Memory B cell (primary cell): ENCODE results near the gene SIGLEC10.
"Not testable (repeated sequence)": the region's sequence is repeated elsewhere in the genome, so short reads cannot be mapped to it uniquely, and the experiment has no call there.

Experiments
- ATAC-seq: fragments of 150-1000 bp; cut with Tn5 transposase; 2 replicates; pipeline ENCODE4 v1.10.0; 2021; ENCODE audit warnings: low read depth, mild to moderate bottlenecking, moderate library complexity
- DNase-seq, 2 donors: peaks; one replicate each; pipeline ENCODE4 v3.0.0; 2022; ENCODE audit warnings: low spot score in 2 of 2
- H3K27ac Mint-ChIP-seq: one replicate; pipeline ENCODE4 v1.8.0; 2022; ENCODE audit warnings: mild to moderate bottlenecking, moderate library complexity, mixed read lengths
- H3K27me3 Mint-ChIP-seq: one replicate; pipeline ENCODE4 v1.8.0; 2022; ENCODE audit warnings: mixed read lengths
- H3K36me3 Mint-ChIP-seq: one replicate; pipeline ENCODE4 v1.8.0; 2022; ENCODE audit warnings: mild to moderate bottlenecking, mixed read lengths
- H3K4me1 Mint-ChIP-seq: one replicate; pipeline ENCODE4 v1.8.0; 2022; ENCODE audit warnings: mixed read lengths
- H3K4me3 Mint-ChIP-seq: one replicate; pipeline ENCODE4 v1.8.0; 2022; ENCODE audit warnings: mild to moderate bottlenecking, moderate library complexity, mixed read lengths
- H3K9me3 Mint-ChIP-seq: one replicate; pipeline ENCODE4 v1.8.0; 2022; ENCODE audit warnings: mixed read lengths

Gene SIGLEC10

DNA sequence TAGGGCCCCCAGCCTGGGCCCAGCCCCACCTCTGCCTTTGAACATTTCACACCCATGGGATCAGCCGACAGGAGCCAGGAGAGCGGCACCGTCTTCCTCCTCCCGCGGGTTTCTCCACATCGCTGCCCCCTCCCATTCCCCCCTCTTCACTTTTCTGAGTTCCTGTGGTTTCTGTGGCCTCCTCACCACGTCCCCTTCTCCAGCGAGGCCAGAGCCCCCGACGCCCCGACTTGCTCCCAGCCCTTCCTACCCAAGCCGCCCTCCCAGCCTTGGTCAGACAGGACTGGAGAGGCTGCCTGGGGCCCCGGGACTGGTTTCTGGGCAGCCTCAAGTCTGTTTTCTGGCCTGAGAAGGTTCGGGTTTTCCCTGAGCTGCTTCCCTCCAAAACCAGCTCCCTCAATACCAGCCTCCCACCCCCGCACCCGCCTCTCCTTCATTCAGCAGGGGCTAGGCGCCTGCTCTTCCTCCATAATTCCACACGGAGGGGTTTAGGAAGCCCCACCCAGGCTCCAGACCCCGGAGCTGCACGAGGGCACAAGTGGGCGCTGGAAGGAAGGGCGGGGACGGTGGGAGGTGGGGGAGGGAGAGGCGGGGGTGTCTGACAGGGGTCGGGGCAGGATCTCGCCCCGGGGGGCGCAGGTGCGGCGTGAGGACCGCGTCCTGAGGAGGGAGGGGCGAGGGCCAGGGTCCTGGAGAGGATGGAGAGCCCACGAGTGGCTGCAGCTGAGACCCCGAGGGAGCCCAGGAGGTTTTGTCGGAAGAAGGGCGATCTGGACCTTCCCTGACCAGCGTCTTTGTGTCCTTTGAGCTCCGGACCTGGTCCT, 4.0 kb upstream of the SIGLEC10 start:
- peaks cover 15% of the 10 kb centered on the region for H3K4me1 Mint-ChIP-seq
- H3K27ac Mint-ChIP-seq = no peak overlapping the region
- peak overlapping the region; percentile 8 for H3K4me3 Mint-ChIP-seq
- no peaks in the 10 kb centered on the region for H3K9me3 Mint-ChIP-seq
- no peak for DNase-seq
- ATAC-seq = no peak
- no peaks in the 10 kb centered on the region for H3K27me3 Mint-ChIP-seq
- no peaks in the 10 kb centered on the region for H3K36me3 Mint-ChIP-seq

DNA sequence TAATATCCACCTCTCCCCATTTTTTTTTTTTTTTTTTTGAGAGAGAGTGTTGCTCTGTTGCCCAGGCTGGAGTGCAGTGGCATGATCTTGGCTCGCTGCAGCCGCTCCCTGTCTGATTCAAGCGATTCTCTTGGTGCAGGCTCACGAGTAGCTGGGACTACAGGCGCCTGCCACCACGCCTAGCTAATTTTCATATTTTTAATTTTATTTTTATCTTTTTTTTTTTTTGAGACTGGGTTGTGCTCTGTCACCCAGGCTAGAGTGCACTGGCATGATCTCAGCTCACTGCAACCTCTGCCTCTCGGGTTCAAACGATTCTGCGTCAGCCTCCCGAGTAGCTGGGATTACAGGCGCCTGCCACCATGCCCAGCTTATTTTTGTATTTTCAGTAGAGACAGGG, 3.1 kb upstream of the SIGLEC10 start:
- not testable (repeated sequence) for H3K36me3 Mint-ChIP-seq, ATAC-seq, H3K27ac Mint-ChIP-seq, H3K4me3 Mint-ChIP-seq, H3K27me3 Mint-ChIP-seq, DNase-seq, H3K9me3 Mint-ChIP-seq
- H3K4me1 Mint-ChIP-seq = peaks cover 16% of the 10 kb centered on the region

DNA sequence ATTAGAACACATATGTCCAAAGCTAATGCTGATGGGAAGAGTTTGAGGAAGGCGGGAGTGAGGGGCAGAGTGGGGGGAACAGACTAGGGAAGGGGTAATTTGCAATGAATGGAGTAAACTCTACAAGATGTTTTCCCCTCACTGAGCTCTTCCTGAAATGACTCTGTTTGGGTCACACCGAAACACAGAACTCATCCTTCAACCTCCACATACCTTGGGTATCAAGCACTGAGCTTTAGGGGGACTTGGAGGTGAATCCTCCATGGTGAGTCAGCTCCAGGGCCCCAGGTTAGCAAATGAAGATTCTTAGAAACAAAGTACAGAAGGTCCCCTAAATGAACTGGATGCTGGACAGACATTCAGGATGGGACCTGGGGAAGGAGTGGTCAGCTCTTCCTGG, 1.3 kb upstream of the SIGLEC10 start:
- Mint-ChIP-seq H3K4me1 (peaks cover 21% of the 10 kb centered on the region), H3K4me3 (no peak overlapping the region), H3K36me3 (peaks cover 10% of the 10 kb centered on the region), H3K9me3 (no peaks in the 10 kb centered on the region), H3K27me3 (no peaks in the 10 kb centered on the region), H3K27ac (peak overlapping the region; percentile 65)
- DNase-seq (no peak), ATAC-seq (no peak)

DNA sequence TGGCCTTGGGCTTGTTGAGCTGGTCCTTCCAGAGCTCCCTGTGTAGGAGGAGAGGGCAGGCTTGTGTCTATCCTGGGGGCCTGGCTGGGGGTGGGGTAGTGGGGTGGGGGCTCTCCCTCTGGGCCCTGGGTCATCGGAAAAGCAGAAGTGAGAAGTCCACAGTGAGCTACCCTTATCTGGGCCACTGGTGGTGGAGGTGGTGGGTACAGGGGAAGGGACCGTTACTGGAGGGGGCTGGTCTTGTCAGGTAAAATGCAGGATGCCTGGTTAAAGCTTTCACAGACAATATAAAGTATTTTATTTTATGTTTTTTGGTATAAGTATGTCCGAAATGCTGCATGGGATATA, 342 bp upstream of the SIGLEC10 start:
- DNase-seq (no peak), ATAC-seq (peak; percentile 60)
- Mint-ChIP-seq H3K27me3 (no peaks in the 10 kb centered on the region), H3K27ac (peak overlapping the region; percentile 91), H3K4me3 (peak overlapping the region; percentile 95), H3K36me3 (peaks cover 15% of the 10 kb centered on the region), H3K9me3 (no peaks in the 10 kb centered on the region), H3K4me1 (peaks cover 21% of the 10 kb centered on the region)

DNA sequence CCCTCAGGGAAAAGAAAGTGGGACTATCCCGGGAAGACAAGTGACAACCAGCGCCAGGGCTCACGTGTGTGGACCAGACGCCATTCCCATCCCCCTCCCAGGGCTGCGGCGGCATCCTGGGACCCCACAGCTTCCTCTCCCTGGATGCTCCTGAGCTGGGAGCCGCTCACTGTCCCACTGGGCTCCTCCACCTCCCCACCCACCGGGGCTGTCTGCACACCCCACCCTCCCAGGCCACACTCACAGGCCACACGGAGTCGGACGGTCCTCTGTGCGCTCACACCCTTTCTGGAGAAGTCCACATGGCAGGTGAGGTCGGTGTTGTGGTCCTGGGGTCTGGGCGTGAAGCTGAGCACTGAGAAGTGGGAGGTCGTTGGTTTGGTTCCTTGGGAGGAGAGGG, 1.0 kb downstream of the SIGLEC10 start:
- H3K27me3 Mint-ChIP-seq, H3K9me3 Mint-ChIP-seq, DNase-seq, ATAC-seq: not testable (repeated sequence)
- peak overlapping the region; percentile 74 for H3K27ac Mint-ChIP-seq
- H3K4me1 Mint-ChIP-seq = peaks cover 22% of the 10 kb centered on the region
- H3K4me3 Mint-ChIP-seq = peak overlapping the region; percentile 95
- peaks cover 19% of the 10 kb centered on the region for H3K36me3 Mint-ChIP-seq

DNA sequence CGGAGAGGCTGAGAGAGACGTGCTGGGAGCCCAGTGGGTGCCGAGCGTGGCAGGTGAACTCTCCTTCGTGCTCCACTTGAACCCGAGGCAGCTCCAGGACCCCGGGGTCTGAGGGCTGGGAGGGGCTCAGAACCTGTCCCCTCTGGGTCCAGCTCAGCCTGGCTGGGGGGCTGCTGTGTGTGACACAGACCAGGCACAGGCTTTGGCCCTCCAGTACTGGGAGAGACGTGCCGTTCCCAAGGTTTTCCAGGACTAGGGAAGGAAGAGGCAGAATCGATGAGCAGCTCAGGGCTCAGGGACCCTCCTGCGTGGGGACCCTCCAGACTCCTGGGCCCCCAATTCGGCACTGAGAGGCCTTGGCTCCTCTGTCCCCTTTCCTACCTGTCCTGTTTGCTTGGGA, 2.3 kb downstream of the SIGLEC10 start:
- Mint-ChIP-seq H3K36me3 (peaks cover 24% of the 10 kb centered on the region), H3K4me1 (peaks cover 22% of the 10 kb centered on the region), H3K27ac (no peak overlapping the region), H3K9me3 (no peaks in the 10 kb centered on the region), H3K27me3 (no peaks in the 10 kb centered on the region), H3K4me3 (no peak overlapping the region)
- ATAC-seq = no peak
- DNase-seq = no peak

DNA sequence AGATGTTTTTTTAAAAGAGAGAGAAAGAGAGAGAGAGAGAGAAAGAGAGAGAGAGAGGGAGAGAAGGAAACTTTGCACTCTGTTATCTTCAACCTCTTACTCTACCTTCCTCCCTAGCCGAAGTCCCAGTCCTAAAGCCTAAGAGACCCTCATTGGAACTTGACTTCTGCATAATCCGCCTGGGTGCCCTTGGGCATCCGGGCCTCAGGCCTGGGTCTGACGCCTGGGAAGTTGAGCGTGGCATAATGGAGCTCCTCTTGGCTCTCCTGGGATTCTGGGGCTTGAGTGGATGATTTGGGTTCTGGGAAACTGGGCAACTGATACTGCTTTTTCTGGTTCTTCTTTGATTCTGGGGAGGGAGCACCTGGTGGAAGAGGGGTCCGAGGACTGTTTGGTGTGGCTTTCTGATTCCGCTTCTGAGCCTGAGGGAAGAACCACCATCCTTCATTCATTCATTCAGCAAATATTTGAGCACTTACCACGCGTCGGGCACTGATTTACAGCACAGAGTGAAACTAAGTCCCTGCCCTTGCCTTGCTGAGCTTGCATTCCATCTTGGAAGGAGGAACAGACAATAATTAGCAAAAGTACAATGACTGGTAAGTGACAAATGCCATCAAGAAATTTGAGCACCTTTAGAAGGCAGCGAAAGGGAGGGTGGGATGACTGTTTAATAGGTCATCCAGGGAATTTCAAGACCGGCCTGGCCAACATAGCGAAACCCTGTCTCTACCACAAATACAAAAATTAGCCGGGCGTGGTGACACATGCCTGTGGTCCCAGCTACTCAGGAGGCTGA, 6.3 kb downstream of the SIGLEC10 start:
- no peak for DNase-seq
- ATAC-seq = no peak
- H3K4me3 Mint-ChIP-seq = no peak overlapping the region
- no peaks in the 10 kb centered on the region for H3K27me3 Mint-ChIP-seq
- H3K27ac Mint-ChIP-seq = no peak overlapping the region
- no peaks in the 10 kb centered on the region for H3K9me3 Mint-ChIP-seq
- peaks cover 24% of the 10 kb centered on the region for H3K36me3 Mint-ChIP-seq
- H3K4me1 Mint-ChIP-seq = peaks cover 24% of the 10 kb centered on the region

DNA sequence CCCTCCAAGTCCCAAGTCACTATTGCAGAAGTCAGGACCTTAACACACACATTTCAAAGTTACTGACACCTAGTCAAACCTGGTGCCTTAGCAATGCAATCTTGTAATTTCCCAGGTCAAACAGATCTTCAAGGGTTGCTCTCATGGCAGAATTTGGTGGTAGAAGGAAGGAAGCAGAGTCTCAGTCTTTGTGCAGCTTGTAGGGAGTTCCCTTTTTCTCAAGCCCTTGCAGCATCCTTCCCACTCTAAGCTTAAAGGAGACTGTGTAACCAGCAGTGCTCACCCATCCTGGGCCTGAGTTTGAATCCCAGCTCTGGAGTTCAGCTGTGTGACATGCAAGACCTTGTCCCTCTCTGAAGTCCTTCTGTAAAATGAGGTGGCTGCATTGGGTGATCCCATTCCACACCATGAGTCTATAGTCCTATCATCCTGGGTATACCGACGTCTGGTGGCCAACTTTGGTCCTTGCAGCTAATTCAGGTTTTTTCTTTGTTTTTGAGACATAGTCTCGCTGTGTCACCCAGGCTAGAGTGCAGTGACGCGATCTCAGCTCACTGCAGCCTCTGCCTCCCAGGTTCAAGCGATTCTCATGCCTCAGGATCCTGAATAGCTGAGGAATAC, 9.8 kb downstream of the SIGLEC10 start:
- H3K27ac Mint-ChIP-seq = peak overlapping the region; percentile 16
- peak in 1 of 2 donors; percentile 42 for DNase-seq
- H3K36me3 Mint-ChIP-seq = peaks cover 9% of the 10 kb centered on the region
- H3K4me1 Mint-ChIP-seq = peaks cover 17% of the 10 kb centered on the region
- H3K27me3 Mint-ChIP-seq = no peaks in the 10 kb centered on the region
- peak; percentile 88 for ATAC-seq
- no peaks in the 10 kb centered on the region for H3K9me3 Mint-ChIP-seq
- no peak overlapping the region for H3K4me3 Mint-ChIP-seq

DNA sequence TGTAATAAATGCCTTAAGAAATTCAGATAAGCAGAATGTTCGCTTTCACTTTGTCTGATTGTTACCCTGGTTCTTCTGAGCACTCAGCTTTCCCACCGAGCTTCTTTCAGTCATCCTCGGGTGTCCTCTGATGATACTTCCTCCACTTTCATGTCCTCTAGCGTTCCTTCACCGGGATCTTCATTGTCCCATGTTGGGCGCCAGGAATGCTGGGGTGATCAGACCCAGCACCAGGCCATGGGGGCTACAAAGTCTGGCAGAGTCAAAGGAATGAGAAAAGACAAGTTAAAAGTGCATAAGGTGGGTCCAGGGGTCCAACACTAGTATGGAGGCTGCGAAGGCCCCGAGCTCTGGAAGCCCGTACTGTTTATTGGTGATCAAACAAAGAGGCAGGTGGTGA, 15.3 kb downstream of the SIGLEC10 start:
- Mint-ChIP-seq H3K27ac (no peak overlapping the region), H3K4me1 (peaks cover 3% of the 10 kb centered on the region), H3K4me3 (no peak overlapping the region), H3K9me3 (peaks cover 6% of the 10 kb centered on the region), H3K36me3 (peaks cover 4% of the 10 kb centered on the region), H3K27me3 (no peaks in the 10 kb centered on the region)
- DNase-seq = no peak
- ATAC-seq = no peak

DNA sequence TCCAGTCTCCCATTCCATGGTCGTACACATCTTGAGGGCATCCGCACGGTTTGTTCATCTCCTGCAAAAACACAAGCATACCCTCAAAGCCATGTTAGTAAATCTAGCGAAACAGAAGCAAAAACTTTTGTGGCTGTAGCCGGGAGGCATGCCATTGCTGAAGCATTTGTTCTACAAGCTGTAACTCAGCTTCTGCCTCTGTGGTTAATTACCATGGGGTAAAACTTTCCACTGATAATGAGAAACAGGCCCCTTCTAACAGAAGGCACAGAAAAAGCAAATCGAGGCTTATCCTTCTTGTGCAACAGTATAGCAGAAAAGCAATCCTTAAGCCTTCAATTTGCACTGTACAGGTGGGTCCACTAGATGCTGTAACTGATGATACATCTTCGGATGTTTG, 17.5 kb downstream of the SIGLEC10 start:
- not testable (repeated sequence) for H3K4me1 Mint-ChIP-seq, DNase-seq, H3K36me3 Mint-ChIP-seq, H3K9me3 Mint-ChIP-seq, H3K27ac Mint-ChIP-seq, ATAC-seq, H3K4me3 Mint-ChIP-seq, H3K27me3 Mint-ChIP-seq

DNA sequence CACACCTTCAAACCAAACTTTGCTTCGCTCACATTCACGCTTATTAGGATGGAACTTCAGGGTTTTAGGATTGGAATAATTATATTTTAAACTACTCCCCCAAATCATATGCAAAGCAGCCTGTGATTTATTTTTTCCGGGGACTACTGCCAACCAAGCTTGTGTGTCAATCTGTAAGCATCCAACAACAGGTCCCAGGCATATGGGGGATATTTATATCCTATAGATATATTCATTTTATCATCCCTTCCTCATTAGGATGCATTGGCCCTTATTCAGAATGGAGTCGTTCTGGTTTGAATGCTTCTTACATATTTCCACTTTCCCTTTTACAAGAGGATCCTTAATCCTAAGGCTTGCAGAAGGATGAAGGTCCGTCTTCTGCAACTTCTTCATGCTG, 18.2 kb downstream of the SIGLEC10 start:
- Mint-ChIP-seq H3K4me1 (peaks cover 8% of the 10 kb centered on the region), H3K9me3 (peaks cover 6% of the 10 kb centered on the region), H3K4me3 (no peak overlapping the region), H3K36me3 (peaks cover 4% of the 10 kb centered on the region), H3K27me3 (no peaks in the 10 kb centered on the region), H3K27ac (no peak overlapping the region)
- no peak for ATAC-seq
- DNase-seq = no peak

DNA sequence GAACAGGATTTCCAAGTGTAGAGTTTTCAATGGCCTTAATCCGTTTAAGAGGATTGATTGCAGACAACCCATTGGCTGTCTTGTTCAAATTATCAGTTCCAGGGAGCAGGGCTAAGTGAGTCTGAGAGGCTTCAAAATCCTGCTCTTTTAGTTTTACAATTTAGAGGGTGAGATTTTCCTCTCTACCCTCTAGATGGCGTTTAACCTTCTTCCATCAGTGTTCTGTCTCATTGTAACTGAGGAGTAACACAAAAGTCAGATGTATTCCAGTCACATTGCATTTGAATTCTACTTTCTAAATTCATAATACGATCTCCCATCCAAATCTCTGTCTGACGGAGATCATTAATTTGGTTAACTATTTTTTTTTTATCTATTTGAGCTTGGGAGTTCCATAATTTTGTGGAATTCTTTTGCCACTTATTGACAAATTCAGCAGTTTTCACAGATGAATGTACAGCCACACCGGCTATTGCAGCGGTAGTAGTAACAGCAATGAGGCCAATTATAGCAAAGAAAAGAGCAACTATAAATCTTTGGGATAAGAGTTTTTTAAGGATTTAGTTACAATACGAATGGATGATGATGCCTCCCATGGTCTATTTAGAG, 19.2 kb downstream of the SIGLEC10 start:
- Mint-ChIP-seq H3K27ac (no peak overlapping the region), H3K27me3 (no peaks in the 10 kb centered on the region), H3K4me3 (no peak overlapping the region), H3K9me3 (peaks cover 6% of the 10 kb centered on the region), H3K36me3 (peaks cover 4% of the 10 kb centered on the region), H3K4me1 (peaks cover 12% of the 10 kb centered on the region)
- DNase-seq (peak in 1 of 2 donors; percentile 38), ATAC-seq (no peak)

DNA sequence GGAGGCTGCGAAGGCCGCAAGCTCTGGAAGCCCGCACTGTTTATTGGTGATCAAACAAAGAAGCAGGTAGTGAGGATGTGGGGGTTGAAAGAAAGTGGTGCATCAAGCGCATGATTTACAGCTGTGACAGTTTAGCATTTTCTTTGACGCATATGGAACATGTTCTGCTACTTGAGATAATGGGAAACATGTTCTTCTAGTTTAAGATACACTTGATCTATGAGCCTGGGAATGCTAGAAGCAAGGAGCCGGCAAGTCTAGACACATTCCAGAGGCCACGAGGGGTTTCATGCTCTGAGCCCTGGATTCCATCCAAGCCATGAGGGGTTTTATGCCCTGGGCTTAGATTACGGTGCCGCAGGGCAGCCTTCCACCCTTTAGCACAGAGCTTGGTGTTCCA, 20.0 kb downstream of the SIGLEC10 start:
- not testable (repeated sequence) for ATAC-seq, H3K4me3 Mint-ChIP-seq, H3K9me3 Mint-ChIP-seq, H3K27me3 Mint-ChIP-seq, DNase-seq, H3K36me3 Mint-ChIP-seq, H3K27ac Mint-ChIP-seq
- peaks cover 12% of the 10 kb centered on the region for H3K4me1 Mint-ChIP-seq

DNA sequence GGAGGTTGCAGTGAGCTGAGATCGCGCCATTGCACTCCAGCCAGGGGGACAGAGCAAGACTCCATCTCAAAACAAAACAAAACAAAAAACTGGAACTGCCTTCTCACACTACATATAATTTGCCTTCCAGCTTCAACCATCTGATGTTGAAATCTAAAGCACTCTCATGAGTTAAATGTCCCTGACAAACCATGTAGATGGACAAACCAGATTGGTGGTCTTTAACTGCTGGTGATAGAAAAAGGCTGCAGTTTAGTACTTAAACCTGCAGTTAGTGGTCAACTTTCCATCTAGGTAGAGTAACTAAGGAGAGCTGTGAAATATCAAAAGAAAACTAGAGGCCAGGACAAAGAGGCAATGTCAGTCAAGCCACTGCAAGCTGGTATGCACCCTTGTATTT, 21.3 kb downstream of the SIGLEC10 start:
- Mint-ChIP-seq H3K4me3 (no peak overlapping the region), H3K27ac (no peak overlapping the region), H3K36me3 (no peaks in the 10 kb centered on the region), H3K4me1 (peaks cover 12% of the 10 kb centered on the region), H3K9me3 (no peaks in the 10 kb centered on the region), H3K27me3 (no peaks in the 10 kb centered on the region)
- no peak for DNase-seq
- ATAC-seq = no peak
